WI38 (cell line): Measurements from ENCODE around the gene TBX4.
A peak's percentile ranks its signal among the peaks of the same experiment; 100 is the strongest.

Source experiments
- H3K4me3 ChIP-seq: 2 replicates; pipeline ENCODE4 v1.5.1; 2011; ENCODE audit warnings: low read depth, mild to moderate bottlenecking, control low read depth, low read length
- CTCF ChIP-seq: IDR thresholded peaks from 2 replicates; pipeline ENCODE4 v1.5.1; 2012; ENCODE audit warnings: low read depth, mild to moderate bottlenecking, control low read depth, low read length

The TBX4 gene

GRCh38 chr17:61452301-61453290 is at the start of gene TBX4:
Gene TBX4, plus strand, starts transcription at chr17:61452422. Its CDS starts 4,069 bp downstream, at chr17:61456491.
- H3K4me3 ChIP-seq, result no peak within 1 kb of the TSS
- no peak for TF ChIP-seq CTCF

DNA sequence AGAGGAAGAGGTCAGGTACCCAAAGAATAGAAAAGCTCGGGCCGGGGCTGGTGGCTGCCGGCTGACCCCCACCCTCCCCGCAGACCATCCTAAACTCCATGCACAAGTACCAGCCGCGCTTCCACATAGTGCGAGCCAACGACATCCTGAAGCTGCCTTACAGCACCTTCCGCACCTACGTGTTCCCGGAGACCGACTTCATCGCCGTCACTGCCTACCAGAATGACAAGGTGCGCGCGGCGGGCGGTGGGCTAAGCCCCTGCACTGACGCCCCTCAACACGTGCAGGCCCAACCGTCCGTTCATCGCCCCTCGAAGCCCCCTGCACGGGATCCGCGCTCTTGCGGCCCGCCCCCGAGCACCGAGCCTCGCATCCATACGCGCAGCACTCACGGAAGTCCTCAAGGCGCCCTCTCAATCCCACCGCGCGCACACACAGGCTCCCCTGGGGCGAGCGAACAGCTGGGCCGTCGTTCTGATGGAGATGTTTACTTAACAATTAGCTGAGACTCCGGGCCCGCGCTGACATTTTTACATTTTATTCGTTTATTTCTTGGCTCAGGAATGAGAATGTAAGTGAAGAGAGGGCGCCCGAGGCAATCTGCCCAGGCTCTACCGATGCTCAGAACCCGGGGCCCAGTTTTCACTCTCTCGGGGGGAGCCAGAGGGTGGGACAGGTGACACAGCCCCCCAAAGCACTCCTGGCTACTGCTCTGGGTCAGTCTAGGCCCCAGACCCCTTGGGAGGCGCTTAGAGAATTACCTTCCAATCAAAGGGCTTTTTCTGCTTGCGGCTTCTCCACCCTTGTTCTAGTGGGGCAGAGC is 49.0 kb upstream of the TBX4 start:
- peak overlapping the region; percentile 98 for H3K4me3 ChIP-seq
- no peak for TF ChIP-seq CTCF

DNA sequence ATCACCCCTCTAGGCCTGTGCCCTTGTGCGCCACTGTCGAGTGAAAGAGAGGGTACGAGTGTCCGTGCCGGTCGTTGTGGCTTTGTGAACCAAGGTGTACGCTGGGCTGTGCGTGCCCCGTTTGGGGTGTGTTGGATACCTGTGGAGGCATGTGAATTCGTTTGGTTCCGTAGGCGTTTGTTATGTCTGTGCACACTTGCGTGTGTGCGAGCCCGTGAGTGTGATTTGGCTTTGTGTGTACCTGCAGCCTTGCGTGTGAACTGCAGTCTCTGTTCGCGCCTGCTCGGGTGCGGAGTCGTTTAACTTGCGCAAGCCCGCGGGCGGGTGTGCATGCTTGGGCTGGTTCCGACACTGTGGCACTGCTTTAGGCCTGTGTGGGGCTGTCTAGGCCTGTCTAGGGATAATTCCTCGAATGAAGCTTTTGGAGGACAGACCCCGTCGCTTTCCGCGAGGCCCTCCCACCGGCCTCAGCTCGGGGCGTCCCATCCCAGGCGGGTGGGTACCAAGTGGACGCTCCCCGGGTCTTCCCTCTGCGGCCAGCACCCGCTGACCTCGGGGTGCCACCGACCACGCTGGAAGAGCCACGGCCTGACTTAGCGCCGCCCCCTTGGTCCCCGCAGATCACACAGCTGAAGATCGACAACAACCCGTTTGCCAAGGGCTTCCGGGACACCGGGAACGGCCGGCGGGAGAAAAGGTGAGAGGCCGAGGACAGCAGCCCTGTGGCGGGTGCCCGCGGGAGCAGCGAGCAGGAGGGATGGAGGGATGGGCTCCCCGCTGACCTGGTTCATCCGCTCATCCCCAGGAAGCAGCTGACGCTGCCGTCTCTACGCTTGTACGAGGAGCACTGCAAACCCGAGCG is 48.2 kb upstream of the TBX4 start:
- TF ChIP-seq CTCF, result no peak
- H3K4me3 ChIP-seq, result peak overlapping the region; percentile 98

DNA sequence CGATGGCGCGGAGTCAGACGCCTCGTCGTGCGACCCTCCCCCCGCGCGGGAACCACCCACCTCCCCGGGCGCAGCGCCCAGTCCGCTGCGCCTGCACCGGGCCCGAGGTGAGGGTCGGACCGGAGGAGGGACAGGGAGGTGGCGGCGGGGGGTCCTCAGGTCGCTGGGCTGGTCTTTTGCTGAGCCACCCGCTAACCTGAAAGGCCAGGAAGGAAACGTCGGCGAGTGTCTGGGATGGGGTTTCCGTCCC is 47.6 kb upstream of the TBX4 start:
- H3K4me3 ChIP-seq, result peak overlapping the region; percentile 98

DNA sequence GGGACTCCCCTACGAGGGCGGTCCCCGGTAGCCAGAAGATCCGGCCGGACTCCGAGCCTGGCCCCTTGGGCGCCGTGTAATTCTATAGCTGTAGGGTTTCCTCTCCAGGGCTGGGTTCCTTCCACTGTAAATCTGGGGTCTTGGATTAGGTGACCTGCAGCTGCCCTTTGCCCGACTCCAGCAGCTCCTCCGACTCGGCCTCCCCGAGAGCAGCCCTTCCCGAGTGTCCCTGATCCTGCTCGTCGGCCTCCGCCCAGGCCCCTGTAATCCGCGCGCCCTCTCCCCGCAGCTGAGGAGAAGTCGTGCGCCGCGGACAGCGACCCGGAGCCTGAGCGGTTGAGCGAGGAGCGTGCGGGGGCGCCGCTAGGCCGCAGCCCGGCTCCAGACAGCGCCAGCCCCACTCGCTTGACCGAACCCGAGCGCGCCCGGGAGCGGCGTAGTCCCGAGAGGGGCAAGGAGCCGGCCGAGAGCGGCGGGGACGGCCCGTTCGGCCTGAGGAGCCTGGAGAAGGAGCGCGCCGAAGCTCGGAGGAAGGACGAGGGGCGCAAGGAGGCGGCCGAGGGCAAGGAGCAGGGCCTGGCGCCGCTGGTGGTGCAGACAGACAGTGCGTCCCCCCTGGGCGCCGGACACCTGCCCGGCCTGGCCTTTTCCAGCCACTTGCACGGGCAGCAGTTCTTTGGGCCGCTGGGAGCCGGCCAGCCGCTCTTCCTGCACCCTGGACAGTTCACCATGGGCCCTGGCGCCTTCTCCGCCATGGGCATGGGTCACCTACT is 47.1 kb upstream of the TBX4 start:
- peak overlapping the region; percentile 98 for H3K4me3 ChIP-seq
- no peak for TF ChIP-seq CTCF

More for the DNA sequence above, 47.6 kb upstream of the TBX4 start:
- no peak for TF ChIP-seq CTCF

DNA sequence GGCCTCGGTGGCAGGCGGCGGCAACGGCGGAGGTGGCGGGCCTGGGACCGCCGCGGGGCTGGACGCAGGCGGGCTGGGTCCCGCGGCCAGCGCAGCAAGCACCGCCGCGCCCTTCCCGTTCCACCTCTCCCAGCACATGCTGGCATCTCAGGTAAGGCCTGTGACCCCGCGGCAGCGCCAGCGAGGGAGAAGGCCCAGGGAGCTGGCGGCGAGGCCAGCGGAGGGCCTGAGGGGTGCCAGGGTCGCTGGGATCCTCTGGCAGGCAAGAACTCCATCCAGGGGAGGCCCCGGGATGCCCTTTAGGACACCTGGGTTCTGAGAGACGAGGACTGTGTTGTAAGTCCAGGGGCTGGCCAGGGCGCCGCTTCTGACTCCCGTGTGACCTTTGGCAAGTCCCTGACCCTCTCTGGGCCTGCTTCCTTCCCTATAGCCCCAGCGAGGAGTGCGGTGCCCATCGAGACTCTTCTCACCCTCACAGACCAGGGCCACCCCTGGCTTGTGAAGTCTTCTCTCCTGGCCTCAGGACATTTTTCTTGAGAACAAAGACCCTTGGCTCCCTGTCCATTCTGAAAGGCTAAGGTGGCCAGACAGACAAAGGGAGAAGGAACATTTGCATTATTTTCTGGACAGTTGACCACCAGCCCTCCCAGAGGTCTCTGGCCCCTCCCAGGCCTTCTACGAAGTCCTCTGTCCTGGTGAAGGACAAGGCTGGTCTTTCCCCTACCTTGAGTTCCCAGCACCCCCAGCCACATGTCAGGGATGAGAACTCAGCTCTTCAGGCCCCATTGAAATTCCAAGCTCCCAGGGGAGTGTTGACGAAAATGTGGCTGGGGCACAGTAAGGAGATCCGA is 46.3 kb upstream of the TBX4 start:
- peak overlapping the region; percentile 98 for H3K4me3 ChIP-seq
- no peak for TF ChIP-seq CTCF
